ENCODE measurements around the gene ZDHHC14.
"Not testable (repeated sequence)": the region's sequence is repeated elsewhere in the genome, so short reads cannot be mapped to it uniquely, and the experiment has no call there.

ZDHHC14 gene

DNA sequence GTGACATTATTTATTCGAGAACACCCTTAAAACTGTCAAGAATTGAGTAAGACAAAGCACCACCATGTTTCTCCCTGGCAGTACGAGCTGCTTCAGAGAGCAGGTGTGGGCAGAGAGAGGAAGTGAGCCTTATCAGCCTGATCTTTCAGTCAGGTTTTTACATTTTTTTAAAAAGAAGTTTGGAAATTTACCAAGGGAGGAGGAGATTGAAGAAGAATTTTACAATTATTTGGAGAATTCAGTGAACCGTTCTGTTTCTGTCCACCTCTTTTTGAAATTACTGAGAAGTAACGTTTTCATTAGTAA is 75.5 kb downstream of the ZDHHC14 start:
- DNase-seq (ENCODE audit: low read depth) = no peak
- H3K4me3 ChIP-seq (ENCODE audit: low read length) = no peak overlapping the region
- TF ChIP-seq, protein P1, sequence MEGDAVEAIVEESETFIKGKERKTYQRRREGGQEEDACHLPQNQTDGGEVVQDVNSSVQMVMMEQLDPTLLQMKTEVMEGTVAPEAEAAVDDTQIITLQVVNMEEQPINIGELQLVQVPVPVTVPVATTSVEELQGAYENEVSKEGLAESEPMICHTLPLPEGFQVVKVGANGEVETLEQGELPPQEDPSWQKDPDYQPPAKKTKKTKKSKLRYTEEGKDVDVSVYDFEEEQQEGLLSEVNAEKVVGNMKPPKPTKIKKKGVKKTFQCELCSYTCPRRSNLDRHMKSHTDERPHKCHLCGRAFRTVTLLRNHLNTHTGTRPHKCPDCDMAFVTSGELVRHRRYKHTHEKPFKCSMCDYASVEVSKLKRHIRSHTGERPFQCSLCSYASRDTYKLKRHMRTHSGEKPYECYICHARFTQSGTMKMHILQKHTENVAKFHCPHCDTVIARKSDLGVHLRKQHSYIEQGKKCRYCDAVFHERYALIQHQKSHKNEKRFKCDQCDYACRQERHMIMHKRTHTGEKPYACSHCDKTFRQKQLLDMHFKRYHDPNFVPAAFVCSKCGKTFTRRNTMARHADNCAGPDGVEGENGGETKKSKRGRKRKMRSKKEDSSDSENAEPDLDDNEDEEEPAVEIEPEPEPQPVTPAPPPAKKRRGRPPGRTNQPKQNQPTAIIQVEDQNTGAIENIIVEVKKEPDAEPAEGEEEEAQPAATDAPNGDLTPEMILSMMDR (conservative IDR thresholded peaks at IDR 0.05; ENCODE audit: low read depth, low read length) = no peak

- TF ChIP-seq, protein P1 (conservative IDR thresholded peaks at IDR 0.05; ENCODE audit: low read depth, low read length) = no peak
- no peak overlapping the region for H3K4me3 ChIP-seq (ENCODE audit: low read length)
- no peak for DNase-seq (ENCODE audit: low read depth)
Observed at GRCh38 chr6:157457787-157458186, 76.8 kb downstream of the ZDHHC14 start.

DNA sequence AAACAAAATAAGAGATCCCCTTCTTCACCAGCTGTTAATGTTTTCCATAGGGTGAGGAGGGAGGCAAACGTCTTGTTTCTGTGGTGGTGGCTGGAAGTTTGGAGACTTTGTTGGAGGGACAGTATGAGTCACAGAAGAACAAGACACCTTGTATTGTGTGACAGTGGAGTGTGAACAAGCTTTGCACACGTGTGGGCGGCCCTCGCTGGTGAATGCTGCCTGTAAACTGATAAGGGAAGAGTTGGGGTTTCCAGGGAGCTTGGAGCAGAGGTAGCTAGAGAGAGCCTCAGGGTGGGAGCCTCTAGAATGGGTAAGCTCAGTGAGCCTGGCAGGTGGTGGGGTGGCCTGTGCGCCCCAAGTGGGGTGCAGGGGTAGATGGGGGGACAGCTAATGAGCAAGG is 78.3 kb downstream of the ZDHHC14 start:
- TF ChIP-seq, protein P1 (conservative IDR thresholded peaks at IDR 0.05; ENCODE audit: low read depth, low read length) = no peak
- H3K4me3 ChIP-seq (ENCODE audit: low read length) = no peak overlapping the region

GRCh38 chr6:157460182-157460999 is 79.4 kb downstream of the ZDHHC14 start:
- no peak for DNase-seq (ENCODE audit: low read depth)
- TF ChIP-seq, protein P1 (conservative IDR thresholded peaks at IDR 0.05; ENCODE audit: low read depth, low read length) = no peak
- no peak overlapping the region for H3K4me3 ChIP-seq (ENCODE audit: low read length)

More for the DNA sequence above, 78.3 kb downstream of the ZDHHC14 start:
- DNase-seq (ENCODE audit: low read depth) = no peak

- no peak overlapping the region for H3K4me3 ChIP-seq (ENCODE audit: low read length)
- TF ChIP-seq, protein P1 (conservative IDR thresholded peaks at IDR 0.05; ENCODE audit: low read depth, low read length) = no peak
- no peak for DNase-seq (ENCODE audit: low read depth)
Observed at GRCh38 chr6:157461000-157461915, 80.3 kb downstream of the ZDHHC14 start.

- no peak overlapping the region for H3K4me3 ChIP-seq (ENCODE audit: low read length)
- no peak for DNase-seq (ENCODE audit: low read depth)
- TF ChIP-seq, protein P1 (conservative IDR thresholded peaks at IDR 0.05; ENCODE audit: low read depth, low read length) = no peak
Observed at GRCh38 chr6:157462956-157463742, 82.2 kb downstream of the ZDHHC14 start.

GRCh38 chr6:157463743-157464135 is 82.7 kb downstream of the ZDHHC14 start:
- H3K4me3 ChIP-seq (ENCODE audit: low read length); DNase-seq (ENCODE audit: low read depth): not testable (repeated sequence)

Data from retinal pigment epithelial cell (primary cell).